Fibroblast of skin of right biceps (primary cell): ENCODE data around the gene KIF11.
"Not testable (repeated sequence)": the region's sequence is repeated elsewhere in the genome, so short reads cannot be mapped to it uniquely, and the experiment has no call there.

Experiments used
- DNase-seq: peaks from one replicate; pipeline ENCODE4 v3.0.0-alpha.2; 2013

The KIF11 gene

DNA sequence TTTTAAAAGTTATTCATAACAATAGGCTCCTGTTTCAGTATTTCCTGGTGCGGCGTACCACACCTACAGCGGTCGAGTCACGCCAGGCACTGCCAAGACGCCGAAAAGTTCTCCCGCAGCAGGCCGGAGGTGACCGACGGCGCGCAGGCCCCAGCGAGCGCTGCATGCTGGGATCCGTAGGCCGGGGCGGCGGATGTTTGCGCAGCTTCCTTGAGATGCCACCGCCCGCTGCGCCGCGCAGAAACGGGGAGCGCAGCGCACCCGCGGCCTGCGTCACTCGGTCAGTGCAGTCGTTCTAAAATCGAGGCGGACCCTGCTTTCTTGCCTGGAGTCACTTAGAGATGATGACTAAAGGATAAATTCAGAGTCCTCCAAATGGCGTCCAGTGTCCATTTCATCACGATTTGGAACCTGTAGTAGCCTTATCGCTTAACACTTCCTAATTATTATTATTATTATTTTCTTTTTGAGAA lies 1.3 kb upstream of the KIF11 start:
- peak; percentile 93 for DNase-seq

GRCh38 chr10:92593619-92594588 lies 974 bp downstream of the KIF11 start:
- DNase-seq = no peak

DNA sequence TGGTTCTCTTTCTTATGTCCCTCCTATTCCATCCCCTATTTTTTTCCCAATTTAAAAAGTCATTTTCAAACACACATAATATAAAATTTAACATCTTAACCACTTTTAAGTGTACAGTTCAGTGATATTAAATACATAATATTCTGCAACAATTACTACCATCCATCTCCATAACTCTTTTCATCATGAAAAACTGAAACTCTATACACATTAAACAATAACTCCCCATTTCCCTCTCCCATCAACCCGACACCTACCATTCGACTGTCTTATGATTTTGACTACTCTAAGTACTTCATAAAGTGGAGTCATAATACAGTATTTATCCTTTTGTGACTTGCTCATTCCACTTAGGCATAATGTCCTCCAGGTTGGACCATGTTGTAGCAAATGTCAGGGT lies 2.6 kb downstream of the KIF11 start:
- DNase-seq = no peak

- peak; percentile 55 for DNase-seq
Observed at GRCh38 chr10:92598321-92598720, 5.4 kb downstream of the KIF11 start.

DNA sequence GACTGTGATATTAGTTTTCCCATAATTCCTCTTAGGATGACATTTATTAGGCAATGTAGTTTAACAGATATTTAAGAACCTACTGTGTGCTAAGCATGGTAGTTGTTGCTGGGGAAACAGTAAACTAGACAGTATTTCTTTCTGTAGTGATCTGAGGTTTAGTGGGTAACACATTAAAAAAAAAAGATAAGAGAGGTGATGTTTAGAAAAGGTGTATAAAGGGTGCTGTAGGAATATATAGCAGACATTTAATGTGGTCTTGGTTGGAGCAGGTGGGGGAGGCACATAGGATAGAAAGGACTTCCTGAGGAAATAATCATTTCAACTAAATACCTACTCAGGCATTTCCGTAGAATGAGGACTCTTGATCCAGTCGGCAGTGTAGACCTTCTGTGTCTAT lies 11.9 kb downstream of the KIF11 start:
- no peak for DNase-seq

GRCh38 chr10:92615515-92615914 lies 22.6 kb downstream of the KIF11 start:
- no peak for DNase-seq

- DNase-seq = no peak
Observed at GRCh38 chr10:92619368-92619767, 26.4 kb downstream of the KIF11 start.

DNA sequence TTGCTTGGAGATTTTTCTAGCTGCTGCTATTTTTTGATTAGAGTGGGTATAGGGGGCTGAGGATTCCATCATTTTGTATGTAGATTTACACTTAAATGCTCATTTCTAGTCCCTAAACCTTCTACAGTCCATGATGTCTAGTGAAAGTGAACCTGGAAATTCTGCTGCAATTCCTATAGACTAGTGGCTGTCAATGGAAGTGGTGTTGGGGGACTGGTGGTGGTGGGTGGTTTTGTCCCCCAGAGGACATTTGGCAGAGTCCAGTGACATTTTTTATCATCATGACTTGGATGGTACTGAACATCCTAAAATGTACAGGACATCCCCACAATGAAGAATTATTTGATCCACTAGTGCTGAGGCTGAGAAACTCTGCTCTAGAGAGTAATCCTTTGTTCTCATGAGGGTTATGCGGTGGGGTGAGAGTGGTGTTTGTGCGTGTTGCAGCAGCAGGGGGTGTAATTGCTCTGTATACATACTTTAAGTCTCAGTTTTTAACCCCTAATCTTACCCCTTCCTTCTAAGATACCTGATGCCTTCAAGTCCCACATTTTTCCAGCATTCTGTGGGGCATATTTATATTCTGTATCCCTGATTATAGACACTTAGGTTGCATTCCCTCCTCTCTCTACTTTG lies 35.0 kb downstream of the KIF11 start:
- no peak for DNase-seq

- no peak for DNase-seq
Observed at GRCh38 chr10:92629945-92630344, 37.0 kb downstream of the KIF11 start.

- DNase-seq = no peak
Observed at GRCh38 chr10:92638037-92638436, 45.1 kb downstream of the KIF11 start.

DNA sequence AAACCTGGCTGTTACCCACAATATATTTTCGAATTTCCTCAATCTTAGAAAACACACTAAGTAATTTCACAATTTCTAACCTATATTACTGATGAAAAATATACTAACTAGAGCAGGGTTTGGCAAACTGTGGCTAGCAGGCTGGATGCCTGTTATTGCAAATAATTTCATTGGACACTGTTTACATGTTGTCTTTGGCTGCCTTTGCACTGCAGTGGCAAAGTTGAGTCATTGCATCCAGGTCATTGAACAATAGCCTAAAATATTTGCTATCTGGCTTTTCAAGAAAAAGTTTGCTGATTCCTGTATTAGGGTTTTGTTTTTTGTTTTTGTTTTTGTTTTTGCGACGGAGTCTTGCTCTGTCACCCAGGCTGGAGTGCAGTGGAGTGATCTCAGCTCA lies 47.2 kb downstream of the KIF11 start:
- DNase-seq = no peak

DNA sequence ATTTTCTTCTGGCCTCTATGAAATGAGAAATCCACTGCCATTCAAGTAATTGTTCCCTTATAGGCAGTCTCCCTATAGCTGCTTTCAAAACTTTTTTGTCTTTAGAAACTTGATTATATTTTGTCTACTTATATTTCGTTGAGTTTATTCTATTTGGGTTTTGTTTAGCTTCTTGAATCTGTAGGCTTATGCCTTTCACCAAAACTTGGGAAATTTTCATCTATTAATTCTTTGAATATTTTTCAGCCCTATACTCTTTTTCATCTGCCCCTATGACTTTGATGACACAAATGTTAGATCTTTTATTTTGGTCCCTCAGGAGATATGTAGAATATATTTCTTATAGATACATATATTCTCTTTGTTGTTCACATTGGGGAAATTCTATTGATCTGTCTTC lies 48.6 kb downstream of the KIF11 start:
- no peak for DNase-seq

- no peak for DNase-seq
Observed at GRCh38 chr10:92644921-92645320, 52.0 kb downstream of the KIF11 start.

DNA sequence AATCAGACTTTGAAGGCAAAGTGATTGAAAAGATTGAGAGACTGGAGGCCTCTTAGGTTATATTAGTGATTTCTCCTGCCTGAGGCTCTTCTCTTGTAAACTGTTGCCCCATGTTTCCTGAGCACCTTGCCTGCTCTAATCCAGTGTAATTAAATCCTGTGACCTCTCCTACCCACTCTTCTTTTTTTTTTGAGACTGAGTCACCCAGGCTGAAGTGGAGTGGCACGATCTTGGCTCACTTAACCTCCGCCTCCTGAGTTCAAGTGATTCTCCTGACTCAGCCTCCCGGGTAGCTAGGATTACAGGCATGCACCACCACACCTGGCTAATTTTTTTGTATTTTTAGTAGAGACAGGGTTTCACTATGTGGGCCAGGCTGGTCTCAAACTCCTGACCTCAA lies 57.9 kb downstream of the KIF11 start:
- DNase-seq = not testable (repeated sequence)

- DNase-seq = no peak
Observed at GRCh38 chr10:92655426-92655825, 62.5 kb downstream of the KIF11 start.

GRCh38 chr10:92656266-92656961 lies 63.5 kb downstream of the KIF11 start:
- DNase-seq = no peak

GRCh38 chr10:92657024-92657423 lies 64.1 kb downstream of the KIF11 start:
- no peak for DNase-seq

- DNase-seq = no peak
Observed at GRCh38 chr10:92662848-92663247, 69.9 kb downstream of the KIF11 start.

- DNase-seq = no peak
Observed at GRCh38 chr10:92664322-92664721, 71.4 kb downstream of the KIF11 start.

DNA sequence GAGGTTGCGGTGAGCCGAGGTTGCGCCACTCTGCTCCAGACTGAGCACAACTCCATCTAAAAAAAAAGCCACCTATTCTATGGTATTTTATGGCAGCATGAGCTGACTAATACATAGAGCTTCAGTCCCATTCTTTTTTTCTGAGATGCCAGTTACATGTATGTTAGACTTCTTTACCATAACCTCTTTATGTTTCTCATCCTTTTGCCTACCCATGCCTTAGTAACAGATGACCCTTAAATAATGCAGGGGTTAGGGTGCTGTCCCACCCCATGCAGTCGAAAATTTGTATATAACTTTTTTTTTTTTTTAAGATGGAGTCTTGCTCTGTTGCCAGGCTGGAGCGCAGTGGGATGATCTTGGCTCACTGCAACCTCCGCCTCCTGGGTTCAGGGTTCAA lies 74.1 kb downstream of the KIF11 start:
- DNase-seq = no peak

DNA sequence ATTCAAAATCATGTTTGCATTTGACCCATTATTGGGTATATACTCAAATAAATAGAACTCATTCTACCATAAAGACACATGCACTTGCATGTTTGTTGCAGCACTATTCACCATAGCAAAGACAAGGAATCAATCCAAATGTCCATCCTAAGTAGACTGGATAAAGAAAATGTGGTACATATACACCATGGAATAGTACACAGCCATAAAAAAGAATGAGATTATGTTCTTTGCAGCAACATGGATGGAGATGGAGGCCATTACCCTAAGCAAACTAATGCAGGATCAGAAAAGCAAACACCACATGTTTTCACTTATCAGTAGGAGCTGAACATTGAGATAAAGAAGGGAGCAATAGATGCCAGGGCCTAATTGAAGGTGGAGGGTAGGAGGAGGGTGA lies 84.8 kb downstream of the KIF11 start:
- DNase-seq = no peak

GRCh38 chr10:92678206-92678605 lies 85.3 kb downstream of the KIF11 start:
- no peak for DNase-seq

- no peak for DNase-seq
Observed at GRCh38 chr10:92681306-92681834, 88.4 kb downstream of the KIF11 start.
